Fibroblast of pulmonary artery (primary cell): Measurements from ENCODE around the gene HOXB7.

ENCODE experiments used
- DNase-seq: peaks from one replicate; pipeline ENCODE4 v3.0.0-alpha.2; 2010; ENCODE audit warnings: low read depth
- H3K4me3 ChIP-seq: replicated peaks from 2 replicates; pipeline ENCODE4 v1.5.1; 2011; ENCODE audit warnings: low read depth, mild to moderate bottlenecking, control low read depth, low read length, moderate library complexity
- TF ChIP-seq, protein P1 (sequence below): IDR thresholded peaks from 2 replicates; pipeline ENCODE4 v1.5.1; 2011; ENCODE audit warnings: mild to moderate bottlenecking, control low read depth, low read length, inconsistent platforms; ENCODE audit errors: missing control alignments

HOXB7 gene

DNA sequence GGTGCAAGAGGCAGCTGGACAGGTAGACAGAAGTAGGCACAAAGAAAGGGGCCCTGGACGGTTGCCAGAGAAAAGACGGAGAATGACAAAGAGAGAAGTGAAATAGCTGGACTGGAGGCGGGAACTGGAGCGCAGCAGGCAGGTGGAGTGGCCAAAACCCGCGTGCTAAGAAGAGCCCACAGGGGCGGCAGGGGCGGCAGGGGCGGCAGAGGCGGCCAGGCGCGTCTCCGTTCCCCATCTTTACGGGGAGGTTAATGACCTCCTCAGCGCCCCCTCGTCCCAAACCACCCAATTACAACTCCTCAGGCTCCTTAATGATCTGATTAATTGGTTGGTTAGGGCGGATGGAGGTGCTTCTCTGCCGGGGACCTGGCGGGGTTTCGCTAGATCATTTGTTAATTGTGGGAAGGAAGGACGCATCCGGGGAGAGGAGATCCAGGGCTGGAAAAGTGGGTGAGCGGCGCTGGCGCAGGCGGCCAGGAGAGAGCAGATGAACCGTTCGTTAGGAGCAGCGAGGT, 30.8 kb upstream of the HOXB7 start:
- TF ChIP-seq, protein P1, sequence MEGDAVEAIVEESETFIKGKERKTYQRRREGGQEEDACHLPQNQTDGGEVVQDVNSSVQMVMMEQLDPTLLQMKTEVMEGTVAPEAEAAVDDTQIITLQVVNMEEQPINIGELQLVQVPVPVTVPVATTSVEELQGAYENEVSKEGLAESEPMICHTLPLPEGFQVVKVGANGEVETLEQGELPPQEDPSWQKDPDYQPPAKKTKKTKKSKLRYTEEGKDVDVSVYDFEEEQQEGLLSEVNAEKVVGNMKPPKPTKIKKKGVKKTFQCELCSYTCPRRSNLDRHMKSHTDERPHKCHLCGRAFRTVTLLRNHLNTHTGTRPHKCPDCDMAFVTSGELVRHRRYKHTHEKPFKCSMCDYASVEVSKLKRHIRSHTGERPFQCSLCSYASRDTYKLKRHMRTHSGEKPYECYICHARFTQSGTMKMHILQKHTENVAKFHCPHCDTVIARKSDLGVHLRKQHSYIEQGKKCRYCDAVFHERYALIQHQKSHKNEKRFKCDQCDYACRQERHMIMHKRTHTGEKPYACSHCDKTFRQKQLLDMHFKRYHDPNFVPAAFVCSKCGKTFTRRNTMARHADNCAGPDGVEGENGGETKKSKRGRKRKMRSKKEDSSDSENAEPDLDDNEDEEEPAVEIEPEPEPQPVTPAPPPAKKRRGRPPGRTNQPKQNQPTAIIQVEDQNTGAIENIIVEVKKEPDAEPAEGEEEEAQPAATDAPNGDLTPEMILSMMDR, result no peak
- no peak for DNase-seq

DNA sequence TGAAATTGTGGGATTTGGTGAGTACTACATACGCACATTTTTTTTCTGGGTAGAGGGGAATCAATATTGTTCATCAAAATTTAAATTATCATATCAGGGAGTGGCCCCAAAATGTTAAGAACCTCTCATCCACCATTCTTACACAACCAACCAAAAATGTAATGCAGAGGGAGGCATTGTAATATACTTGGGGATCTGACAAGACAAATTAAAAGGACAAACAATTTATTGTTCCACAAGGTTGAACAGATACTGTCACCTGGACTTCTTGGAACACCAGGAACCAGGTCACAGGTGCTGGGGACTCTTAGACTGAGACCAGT, 30.0 kb upstream of the HOXB7 start:
- H3K4me3 ChIP-seq, result no peak overlapping the region
- TF ChIP-seq, protein P1, result no peak
- no peak for DNase-seq

More for the DNA sequence above, 30.8 kb upstream of the HOXB7 start:
- no peak overlapping the region for H3K4me3 ChIP-seq

DNA sequence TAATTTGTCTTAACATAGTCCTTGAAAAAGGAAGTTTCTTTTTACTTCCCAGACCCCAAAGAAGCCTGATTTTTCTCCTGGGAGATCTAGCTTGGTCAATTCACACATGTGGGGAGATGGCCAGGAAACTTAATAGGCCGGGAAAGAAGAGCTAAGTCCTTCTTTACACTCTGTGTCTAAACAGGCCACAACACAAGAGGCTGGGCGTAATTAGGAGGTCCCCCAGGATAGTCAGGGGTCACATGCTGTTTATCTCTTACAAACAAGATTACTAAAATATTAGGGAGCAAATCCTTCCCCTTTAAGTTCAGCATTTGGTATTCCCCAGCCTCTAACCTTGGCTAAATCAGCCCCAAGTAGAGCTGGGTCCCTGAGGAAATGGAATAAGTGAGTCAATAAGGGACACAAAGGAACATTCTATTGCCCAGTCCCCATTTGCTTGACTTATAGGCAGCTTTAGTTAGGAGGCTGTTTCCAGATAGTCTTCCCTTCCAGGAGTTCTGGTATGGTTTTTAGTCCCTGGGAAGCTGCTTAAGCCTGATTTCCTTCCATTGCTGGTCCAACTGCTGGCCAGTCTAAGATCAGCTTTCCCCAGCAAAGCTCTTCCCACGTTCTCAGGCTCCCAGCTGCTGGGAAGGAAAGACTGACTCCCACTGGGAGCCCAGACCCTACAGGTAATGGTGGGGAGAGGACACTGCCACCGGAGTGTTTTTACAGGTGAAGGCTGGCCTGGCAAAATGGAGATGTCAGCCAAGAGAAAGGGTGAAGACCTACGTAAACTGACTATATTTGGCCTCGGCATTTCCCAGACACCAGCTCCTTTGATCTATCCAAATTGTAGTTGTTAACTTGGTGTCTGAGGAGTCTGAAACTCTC, 29.4 kb upstream of the HOXB7 start:
- no peak overlapping the region for H3K4me3 ChIP-seq
- no peak for DNase-seq
- TF ChIP-seq, protein P1, result no peak

DNA sequence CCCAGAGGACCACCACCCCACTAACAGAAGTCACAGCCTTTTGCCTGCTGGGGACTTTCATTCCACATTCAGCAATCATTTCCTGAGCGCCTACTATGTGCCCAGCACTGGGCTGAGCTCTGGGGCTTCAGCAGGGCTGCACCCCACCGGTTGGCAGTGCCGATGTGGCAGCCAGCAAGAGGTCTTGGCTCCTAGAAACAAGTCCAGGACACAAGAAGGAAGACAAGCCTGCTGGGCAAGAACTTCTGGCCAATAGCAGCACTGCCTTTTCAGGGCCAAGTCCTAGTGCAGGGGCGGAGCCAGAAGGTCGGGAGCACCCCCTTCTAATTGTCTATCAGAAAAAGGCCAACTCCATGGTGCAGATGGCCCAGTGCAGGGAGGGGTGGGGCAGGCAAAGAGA, 28.3 kb upstream of the HOXB7 start:
- TF ChIP-seq, protein P1, result no peak
- DNase-seq, result no peak
- H3K4me3 ChIP-seq, result no peak overlapping the region

DNA sequence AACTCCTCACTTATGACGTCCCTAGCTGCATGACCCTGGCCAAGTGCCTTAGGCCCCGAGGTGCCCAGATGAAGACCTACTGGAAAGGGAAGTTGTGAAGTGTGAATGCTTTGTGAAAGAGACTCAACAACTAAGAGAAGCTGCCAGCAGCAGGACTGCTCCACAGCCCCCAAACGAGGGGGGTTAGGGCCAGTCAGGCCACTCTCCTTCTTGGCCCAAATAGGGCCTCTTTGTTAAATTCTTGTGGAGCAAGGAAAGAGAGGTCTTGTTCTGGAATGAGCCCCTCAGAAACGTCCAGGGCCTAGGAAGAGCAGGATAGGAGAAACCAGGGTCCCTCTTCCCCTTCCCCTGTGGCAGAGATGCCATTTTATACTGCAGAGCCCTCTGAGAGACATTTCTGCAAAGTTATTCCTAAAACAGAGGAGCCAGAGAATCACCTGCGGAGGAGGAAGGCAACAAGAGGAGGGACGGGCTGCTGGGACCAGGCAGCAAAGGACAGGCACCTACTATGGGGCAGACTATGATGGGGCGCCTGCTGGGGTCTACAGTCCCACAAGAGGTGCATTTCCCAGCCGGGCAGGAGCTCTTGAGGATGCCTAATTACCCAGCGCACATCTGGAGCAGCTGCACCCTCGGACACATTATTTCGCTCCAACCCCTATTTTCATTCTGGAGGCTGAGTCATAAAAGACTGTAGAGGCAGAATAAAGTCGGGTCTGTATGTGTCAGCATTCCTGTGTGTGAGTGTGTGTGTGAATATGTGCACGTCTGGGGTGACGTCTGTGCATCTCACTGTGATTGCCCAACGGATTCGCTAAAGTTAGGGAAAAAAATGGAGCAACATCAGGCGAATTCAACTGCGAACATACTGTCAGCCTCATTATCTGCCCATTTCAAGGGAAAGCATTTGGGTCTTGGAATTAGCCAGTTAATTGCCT, 26.8 kb upstream of the HOXB7 start:
- TF ChIP-seq, protein P1, result no peak
- no peak overlapping the region for H3K4me3 ChIP-seq
- peak; percentile 59 for DNase-seq

DNA sequence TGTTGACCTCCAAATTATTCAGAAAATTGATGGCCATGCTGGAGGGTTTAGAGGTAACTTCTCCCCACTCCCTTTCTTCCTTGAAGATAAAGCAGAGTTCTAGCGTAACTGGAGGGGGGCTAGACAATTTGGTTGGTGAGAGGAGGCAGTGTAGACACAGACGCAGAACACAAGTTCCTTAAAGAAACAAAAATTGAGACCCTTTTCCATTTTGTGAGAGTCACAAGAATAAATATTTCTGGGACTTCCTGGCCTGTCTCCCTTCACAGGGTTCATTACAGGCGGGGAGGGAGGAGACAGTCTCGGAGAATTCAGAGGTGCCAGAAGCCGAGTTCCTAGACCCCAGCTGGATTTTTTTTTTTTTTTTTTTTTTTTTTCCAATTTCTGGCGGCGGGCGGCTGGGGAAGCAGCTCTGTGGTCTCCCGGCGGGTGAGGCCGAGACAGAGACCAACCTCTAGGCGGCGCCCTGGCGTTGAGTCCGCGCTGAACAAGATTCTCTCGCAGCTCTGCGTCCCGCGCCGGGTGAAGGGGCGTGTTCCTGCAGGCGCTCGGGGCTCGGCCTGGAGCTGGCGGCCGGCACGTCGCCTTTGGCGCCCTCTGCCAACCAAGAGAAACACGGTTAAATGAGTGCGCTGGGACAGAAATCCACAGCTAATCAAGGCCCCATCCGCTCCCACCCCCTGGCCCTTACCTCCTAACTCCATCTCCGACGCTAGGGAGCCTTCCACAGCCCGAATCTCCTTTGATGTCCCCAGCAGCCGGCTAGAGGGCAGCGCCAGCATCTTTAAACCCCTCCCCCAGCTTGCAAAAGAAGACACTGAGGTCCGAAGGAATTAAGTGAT, 25.6 kb upstream of the HOXB7 start:
- peak; percentile 59 for DNase-seq
- H3K4me3 ChIP-seq, result no peak overlapping the region
- TF ChIP-seq, protein P1, result peak; percentile 48
